ENCODE measurements around the gene LEMD2. TPM values are rescaled to one million over a fixed set of nuclear protein-coding genes. Genes with fewer than 3 reads are reported as not detected.

The LEMD2 gene
- total RNA-seq, 4 donors from 2014 or later, result 31.0 to 83.3 (median 37.6) TPM

DNA sequence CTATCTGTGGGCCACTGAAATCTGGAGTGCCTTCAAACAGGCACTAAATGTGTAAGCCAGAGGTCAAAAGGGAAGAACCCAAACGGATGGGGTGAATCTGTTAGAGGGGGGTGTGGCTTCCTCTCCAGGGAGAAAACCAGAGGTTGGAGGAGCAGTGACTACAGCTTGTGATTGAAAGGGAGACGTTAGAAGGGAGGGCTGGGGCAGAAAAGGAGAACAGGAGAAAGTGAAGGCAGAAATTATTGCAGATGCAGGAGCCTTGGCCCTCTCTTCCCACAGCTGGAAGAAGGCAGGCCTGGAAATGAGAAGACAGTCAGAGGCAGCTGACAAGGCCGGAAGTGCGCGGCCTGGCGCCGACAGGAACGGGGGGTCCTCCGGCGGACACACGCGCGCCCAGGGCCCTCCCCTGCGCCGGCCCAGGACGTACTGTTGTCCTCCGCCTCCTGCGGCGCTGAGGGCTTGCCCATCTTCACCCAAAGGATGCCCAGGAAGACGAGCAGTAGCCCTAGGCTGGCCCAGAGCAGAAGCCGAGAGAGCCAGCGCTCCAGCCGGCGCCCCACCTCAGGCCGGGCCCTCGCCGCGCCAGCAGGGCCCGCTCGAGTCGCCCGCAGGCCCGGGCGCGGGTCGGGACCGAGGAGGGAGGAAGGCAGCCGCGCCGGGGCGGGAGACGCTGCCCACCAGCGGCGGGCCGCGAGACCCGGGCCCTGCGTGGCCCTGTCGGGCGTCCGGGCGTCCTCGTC is 806 bp downstream of the LEMD2 start:
- intact Hi-C loops (cut with DNase I; ENCODE audit: low total_unique reads), result no loop called here
- H3K4me3 ChIP-seq, result peak overlapping the region; percentile 43 to 77
- H3K27me3 ChIP-seq, result no peaks in the 10 kb centered on the region
- H3K36me3 ChIP-seq, result no peaks in the 10 kb centered on the region
- TF ChIP-seq POLR2A (IDR thresholded peaks at IDR 0.05) (peak in 1 of 2 donors; percentile 61), CTCF (IDR thresholded peaks at IDR 0.05) (peak in 1 of 4 experiments; percentile 18)
- H3K4me1 ChIP-seq, result peaks cover 8 to 19% of the 10 kb centered on the region in 2 donors
- H3K27ac ChIP-seq, result peak overlapping the region; percentile 95 to 97
- peak; percentile 76 to 77 for DNase-seq
- no peaks in the 10 kb centered on the region for H3K9me3 ChIP-seq

GRCh38 chr6:33787346-33787953 is 1.5 kb downstream of the LEMD2 start:
- Histone ChIP-seq H3K27me3 (no peaks in the 10 kb centered on the region), H3K4me1 (peaks cover 8 to 19% of the 10 kb centered on the region in 2 donors), H3K36me3 (no peaks in the 10 kb centered on the region), H3K9me3 (no peaks in the 10 kb centered on the region), H3K4me3 (peak overlapping the region; percentile 43 to 77), H3K27ac (peak overlapping the region; percentile 95 to 97)
- intact Hi-C loops (cut with DNase I; ENCODE audit: low total_unique reads), result no loop called here
- DNase-seq, result no peak
- TF ChIP-seq CTCF (IDR thresholded peaks at IDR 0.05), result no peak
- no peak for TF ChIP-seq POLR2A (IDR thresholded peaks at IDR 0.05)

GRCh38 chr6:33786736-33787135 is 2.2 kb downstream of the LEMD2 start:
- Histone ChIP-seq H3K4me1 (peaks cover 8 to 19% of the 10 kb centered on the region in 2 donors), H3K27ac (peak overlapping the region; percentile 95 to 97), H3K9me3 (no peaks in the 10 kb centered on the region), H3K27me3 (no peaks in the 10 kb centered on the region), H3K36me3 (no peaks in the 10 kb centered on the region), H3K4me3 (no peak overlapping the region)
- intact Hi-C loops (cut with DNase I; ENCODE audit: low total_unique reads), result no loop called here
- DNase-seq, result no peak
- no peak for TF ChIP-seq CTCF (IDR thresholded peaks at IDR 0.05)
- no peak for TF ChIP-seq POLR2A (IDR thresholded peaks at IDR 0.05)

GRCh38 chr6:33785778-33786177 is 3.2 kb downstream of the LEMD2 start:
- no peaks in the 10 kb centered on the region for H3K9me3 ChIP-seq
- intact Hi-C loops (cut with DNase I; ENCODE audit: low total_unique reads), result no loop called here
- peak overlapping the region in 1 of 2 donors; percentile 95 for H3K27ac ChIP-seq
- no peak overlapping the region for H3K4me3 ChIP-seq
- H3K36me3 ChIP-seq, result no peaks in the 10 kb centered on the region
- no peak for TF ChIP-seq CTCF (IDR thresholded peaks at IDR 0.05)
- TF ChIP-seq POLR2A (IDR thresholded peaks at IDR 0.05), result no peak
- no peaks in the 10 kb centered on the region for H3K27me3 ChIP-seq
- H3K4me1 ChIP-seq, result peaks cover 8 to 19% of the 10 kb centered on the region in 2 donors
- DNase-seq, result no peak

DNA sequence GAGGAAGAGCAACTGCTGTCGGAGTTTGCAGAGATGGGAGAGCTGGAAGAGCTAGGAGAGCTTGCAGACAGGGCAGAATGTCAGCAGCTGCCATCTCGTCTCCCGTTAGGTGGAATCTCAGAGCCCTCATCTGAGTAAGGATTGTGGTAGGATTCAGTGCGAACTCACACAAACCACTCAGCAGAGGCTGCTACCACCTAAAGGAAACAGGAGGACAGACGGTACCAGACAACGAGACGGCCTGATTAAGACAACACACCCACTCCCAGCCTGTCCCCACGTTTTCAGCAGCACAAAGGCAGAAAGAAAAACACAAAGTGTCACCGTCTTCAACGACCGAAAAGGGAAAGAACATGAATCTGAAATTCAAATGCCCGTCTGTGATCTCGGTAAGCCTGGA is 4.1 kb downstream of the LEMD2 start:
- intact Hi-C loops (cut with DNase I; ENCODE audit: low total_unique reads), result no loop called here
- Histone ChIP-seq H3K4me1 (peaks cover 8 to 19% of the 10 kb centered on the region in 2 donors), H3K9me3 (no peaks in the 10 kb centered on the region), H3K27me3 (no peaks in the 10 kb centered on the region), H3K4me3 (no peak overlapping the region), H3K36me3 (no peaks in the 10 kb centered on the region), H3K27ac (no peak overlapping the region)
- no peak for DNase-seq
- TF ChIP-seq POLR2A (IDR thresholded peaks at IDR 0.05), result no peak
- no peak for TF ChIP-seq CTCF (IDR thresholded peaks at IDR 0.05)
